T-helper 1 cell (primary cell): ENCODE data around the gene MBNL2.

Experiments used
- DNase-seq, 5 donors: peaks; one replicate each; pipeline ENCODE4 v3.0.0-alpha.2; 2012 to 2020

The MBNL2 gene

DNA sequence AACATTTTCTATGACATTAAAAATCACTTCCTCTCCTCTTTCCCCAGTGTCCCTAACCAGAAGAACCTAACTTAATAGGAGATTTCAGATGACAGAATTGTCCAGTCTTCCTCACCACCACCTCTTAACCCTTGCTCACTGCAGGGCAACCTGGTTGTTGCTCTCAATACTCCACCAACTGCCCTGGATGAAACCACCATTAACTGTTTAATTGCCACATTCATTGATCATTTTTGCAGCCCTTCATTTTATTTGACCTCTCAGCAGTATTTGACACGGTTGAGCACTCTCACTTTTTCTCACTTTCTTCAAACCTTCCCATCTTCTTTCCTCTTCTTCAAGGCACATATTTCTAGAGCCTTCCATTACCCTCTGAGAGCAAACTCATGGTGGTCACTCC lies 84.0 kb downstream of the MBNL2 start:
- no peak for DNase-seq

GRCh38 chr13:97306645-97307044 lies 84.5 kb downstream of the MBNL2 start:
- no peak for DNase-seq

GRCh38 chr13:97307118-97307881 lies 85.2 kb downstream of the MBNL2 start:
- no peak for DNase-seq

DNA sequence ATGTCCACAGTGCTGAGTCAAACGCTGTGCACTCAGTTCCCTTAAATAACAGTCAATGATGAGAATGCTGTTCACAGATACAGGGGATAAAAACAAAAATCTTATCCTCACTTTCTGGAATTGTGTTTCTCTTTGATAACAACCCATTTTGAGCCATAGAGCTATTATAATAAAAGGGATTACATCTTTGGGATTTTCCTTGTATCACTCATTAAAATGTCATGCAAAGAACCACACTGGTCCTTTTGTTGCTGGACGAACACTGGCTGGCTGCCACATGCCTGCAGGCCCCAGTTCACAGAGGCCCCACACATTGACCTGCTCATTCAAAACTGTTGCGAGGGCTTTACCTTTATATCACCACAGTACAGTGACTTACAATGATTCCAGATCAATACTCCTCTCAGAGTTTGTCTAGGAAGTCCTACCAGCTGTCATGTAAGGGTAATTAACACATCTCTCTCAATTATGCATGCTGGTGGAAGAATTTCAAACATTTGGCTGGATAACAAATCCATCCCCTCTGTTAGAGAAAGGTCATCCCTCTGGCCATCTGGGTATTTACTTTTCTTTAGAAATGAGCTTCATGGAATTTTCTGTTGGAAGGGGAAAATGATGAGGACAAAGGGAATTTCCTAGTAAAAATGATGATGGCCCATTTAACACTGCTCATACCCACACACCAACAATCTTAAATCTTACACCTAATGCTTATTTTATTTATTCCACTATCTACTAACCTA lies 85.9 kb downstream of the MBNL2 start:
- DNase-seq, result no peak

DNA sequence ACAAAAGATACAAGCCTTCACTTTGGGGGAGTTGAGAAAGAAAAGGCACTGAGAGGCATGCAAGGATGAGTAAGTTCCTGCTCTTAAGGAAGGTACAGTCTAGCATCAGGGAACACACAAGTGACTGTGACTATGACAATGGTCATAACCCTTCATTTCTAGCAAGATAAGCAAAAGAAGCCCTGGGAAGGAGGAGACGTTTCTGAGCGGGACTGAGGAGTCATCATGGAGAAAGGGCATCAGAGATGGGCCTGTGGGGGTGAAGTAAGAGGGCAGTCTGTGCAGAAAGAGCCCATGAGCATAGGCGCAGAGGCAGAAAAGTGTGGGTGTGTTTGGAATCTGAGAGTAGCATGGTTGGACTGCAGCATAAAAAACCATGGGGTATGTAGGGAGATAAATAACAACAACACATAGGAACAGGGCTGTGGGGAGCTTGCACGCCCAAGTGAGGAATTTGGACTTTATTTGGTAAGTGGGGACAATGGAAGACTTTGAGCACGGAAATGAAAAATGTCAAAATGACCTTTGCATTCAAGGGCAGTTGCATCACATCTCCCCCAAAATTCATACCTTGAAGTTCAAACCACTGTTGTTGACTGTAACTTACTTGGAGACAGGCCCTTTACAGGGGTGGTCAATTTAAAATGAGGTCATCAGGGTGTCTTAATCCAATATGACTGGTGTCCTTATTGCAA lies 86.7 kb downstream of the MBNL2 start:
- DNase-seq, result no peak

DNA sequence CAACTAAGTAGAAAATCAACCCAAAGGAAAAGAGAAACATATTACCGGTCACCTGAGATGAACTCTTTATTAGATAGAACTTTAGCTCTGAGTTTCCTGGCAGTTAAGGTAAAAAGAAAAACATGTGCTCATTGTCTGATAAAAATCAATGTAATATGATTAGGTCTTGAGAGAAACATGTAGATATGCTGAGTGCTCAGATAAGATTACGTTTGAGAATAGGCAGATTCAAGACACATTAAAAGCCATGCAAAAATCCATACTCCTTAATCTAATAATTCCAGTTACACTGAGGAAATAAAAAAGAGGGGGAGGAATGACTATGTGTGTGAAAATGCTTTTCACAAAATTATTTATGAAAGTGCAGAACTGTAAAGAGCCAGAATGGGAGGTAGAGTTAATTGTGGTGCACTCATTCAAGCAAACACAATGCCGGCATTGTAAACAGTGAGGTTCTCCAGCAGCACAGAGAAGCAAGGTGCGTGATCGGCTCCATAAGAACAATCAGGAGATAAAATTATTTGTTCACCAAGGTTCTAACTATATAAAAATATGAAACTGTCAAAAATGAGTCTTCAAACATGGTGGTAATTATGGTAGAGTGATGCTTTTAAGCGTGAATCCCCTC lies 88.8 kb downstream of the MBNL2 start:
- no peak for DNase-seq

DNA sequence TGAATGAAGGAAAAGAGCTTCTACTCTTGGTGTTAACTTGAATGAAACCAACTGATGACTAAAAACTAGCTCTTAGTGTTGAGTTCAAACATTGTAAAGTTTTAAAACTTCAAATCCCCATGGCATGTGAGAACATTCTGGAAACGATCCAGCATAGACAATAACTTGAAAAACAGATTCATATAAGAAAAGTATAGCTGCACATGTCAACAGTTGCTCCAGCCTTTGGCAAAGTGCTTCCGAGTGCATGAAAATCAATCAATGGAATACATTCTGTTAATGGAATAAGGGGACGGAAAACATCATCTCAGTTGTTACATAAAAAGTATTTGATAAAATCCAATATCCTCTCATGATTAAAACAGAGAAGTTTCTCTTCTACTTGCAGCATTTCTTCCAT lies 89.8 kb downstream of the MBNL2 start:
- no peak for DNase-seq

GRCh38 chr13:97313551-97314260 lies 91.6 kb downstream of the MBNL2 start:
- no peak for DNase-seq

- DNase-seq, result no peak
Measured at GRCh38 chr13:97316390-97316789, 94.3 kb downstream of the MBNL2 start.

DNA sequence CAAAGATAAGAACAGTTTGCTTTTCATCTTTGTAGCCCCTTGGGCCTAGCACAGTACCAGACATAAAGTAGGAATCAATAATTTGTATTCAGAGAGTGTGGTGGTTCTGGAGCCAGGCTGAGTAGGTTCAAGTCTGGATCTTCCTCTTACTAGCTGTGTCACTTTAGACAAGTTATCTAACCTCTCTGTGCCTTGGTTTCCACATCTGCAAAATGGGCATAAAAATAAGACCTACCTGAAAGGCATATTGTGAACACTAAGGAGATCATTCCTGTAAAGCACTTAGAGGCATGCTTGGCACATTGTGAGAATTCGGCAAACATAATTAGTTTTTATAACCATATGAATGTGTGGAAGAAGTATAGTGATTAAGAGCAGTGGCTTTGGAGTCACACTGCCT lies 95.8 kb downstream of the MBNL2 start:
- no peak for DNase-seq

- no peak for DNase-seq
Measured at GRCh38 chr13:97318532-97318931, 96.4 kb downstream of the MBNL2 start.

DNA sequence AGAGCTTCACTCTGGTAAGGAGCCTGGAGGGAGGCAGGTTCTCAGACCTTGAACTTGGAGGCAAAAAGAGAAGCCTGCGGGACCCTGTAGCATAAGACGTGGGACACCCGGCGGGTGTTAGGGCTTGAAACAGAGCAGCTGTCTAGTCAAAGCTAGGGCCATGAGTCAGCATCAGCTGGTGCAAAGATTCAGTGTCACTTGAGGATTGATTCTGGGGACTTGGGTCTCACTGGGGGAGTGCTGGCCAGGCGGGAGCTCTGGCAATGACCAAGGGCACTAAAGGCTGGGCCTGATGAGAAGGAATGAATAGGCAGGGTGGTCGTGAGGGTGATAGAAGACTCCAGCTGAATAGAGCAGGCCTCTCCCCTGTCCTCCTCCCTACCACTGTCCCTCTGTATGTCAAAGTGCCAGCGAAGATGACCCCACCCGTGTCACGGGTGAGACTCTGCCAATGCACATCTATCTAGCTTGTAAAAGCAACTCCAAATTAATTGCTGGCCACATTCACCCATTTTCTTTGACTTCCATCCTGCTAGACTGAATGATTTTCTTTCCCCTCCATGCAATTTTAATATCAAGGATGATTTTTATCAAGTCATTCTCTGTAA lies 97.1 kb downstream of the MBNL2 start:
- DNase-seq, result no peak

DNA sequence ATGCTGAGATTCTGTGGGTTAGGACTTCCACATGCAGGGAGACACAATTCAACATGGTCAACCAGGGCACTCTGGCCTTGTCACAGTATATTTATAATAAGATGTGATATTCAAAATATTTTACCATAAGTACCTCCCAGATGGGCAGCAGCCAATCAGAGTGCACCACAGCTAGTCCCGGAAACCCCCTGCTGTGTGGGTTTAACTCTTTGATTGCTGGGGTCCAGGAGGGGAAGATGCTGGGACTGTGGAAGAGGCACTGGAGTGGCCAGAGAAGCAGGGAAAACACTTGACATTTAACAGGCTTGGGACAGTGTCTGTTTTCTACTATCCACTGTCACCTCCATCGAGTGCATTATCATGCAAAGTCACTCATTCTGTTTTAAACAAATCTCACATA lies 99.0 kb downstream of the MBNL2 start:
- no peak for DNase-seq

DNA sequence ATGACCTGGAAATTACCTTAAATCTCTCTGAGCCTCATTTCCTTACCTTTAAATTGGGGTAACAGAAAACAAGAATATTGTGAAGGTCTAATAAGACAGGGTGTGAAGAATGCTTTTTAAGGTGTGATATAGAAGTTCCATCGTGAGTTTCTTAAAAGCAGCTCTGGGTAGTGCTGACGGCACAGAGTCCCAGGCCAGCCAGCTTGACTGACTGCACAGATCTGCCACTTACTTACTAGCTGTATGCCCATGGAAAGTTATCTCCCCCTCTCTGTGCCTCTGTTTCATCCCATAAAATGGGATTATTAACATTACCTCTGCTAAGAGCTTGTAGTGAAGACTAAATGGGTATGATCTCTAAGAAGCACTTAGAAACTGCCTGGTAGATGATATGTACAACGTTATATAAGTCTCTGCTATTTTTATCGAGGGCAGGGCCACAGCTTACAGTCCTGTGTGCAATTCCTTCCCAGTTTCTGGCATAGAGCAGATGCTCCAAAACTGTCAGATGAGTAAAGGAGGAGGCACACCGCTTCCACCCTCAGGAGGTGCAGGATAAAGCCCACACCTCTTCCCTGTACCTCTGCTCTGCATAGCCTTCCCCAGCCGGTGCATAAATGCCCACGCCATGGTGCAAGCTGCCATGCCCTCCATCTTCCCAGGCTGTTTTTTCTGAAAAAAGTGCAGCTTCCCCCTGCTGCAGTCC lies 99.6 kb downstream of the MBNL2 start:
- DNase-seq, result no peak

DNA sequence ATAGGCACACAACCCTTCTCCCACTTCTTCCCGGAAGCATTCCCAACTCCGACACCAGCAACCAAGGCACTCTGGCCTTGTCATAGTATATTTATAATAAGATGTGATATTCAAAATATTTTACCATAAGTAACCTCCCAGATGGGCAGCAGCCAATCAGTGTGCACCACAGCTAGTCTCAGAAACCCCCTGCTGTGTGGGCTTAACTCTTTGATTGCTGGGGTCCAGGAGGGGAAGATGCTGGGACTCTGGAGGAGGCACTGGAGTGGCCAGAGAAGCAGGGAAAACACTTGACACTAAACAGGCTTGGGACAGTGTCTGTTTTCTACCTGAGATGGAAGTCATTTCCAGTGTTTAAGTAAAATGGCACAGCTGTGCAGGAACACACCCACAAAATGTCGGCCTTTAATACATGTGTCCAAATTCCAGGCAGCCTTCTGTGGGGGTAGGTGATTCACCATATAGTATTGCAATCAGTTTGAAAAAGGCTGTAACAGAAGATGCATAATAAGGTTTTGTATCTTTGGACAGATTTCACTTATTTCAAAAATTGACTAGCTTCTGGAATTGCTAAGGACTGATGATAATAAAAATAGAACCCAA lies 100.7 kb downstream of the MBNL2 start:
- DNase-seq, result no peak

DNA sequence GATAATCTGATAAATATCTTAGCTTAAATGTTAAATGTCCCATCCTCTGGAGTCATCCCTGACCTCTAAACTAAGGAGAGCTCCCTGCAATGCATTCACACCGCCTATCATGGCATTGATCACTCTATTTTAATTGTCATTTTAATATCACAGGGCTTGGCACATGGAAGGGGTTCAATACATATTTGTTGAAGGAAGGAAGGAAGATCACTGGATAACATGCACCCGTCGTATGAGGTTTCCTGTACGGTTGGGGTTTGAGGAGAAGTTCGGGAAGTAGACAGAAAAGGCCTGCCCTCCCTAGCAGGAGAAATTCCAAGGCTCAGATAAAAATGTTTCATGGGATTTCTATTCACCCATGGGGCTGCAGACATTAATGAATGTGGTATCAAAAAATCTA lies 102.0 kb downstream of the MBNL2 start:
- DNase-seq, result no peak

- DNase-seq, result no peak
Measured at GRCh38 chr13:97325738-97326137, 103.6 kb downstream of the MBNL2 start.

DNA sequence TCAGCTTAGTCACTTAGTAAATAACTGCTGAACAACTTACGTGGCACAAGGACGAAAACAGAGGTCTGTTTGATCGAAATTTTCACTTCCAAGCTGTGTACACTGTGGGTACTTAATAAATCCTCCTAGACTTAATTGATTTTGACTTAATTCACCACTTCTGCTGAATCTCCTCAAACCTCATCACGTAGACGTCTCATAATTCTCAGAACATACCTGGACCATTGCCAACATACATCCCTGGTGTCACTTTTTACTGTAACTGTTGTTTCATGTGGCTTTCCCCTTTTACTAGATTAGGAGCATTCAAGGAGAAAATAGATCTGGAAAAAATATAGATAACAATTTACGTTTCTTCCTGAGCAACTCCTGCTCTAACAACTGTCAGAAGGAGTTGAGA lies 105.0 kb downstream of the MBNL2 start:
- no peak for DNase-seq

DNA sequence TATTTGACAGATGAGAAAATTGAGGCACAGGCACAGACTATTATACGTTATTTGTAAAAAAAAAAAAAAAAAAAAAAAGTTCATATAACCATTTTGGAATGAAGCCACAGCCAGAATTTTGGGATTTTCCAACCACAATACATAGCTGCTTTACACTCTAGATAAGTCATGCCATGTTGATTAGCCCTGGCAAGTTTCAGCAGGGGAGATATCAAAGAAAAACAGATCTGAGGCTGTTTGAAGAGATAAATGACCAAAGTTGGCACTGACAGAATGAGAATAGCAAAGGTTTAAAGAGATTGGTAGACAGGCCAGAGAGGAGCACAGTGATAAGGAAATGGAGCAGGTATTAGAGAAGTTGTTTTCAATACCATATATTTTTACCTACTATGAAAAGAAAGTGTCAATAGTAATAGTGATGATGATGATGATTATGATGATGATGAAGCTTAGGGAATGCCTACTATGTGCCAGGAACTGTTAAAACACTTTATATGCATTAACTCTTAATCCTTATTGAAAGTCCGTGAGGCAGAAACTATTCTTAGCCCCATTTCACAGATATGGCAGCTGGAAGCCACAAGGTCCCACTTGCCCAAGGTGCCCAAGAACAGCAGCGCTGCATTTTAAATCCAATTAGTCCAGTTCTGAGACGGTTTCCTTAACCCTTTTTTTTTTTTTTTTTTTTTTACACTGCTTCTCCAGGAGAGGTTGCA lies 105.5 kb downstream of the MBNL2 start:
- DNase-seq, result no peak

DNA sequence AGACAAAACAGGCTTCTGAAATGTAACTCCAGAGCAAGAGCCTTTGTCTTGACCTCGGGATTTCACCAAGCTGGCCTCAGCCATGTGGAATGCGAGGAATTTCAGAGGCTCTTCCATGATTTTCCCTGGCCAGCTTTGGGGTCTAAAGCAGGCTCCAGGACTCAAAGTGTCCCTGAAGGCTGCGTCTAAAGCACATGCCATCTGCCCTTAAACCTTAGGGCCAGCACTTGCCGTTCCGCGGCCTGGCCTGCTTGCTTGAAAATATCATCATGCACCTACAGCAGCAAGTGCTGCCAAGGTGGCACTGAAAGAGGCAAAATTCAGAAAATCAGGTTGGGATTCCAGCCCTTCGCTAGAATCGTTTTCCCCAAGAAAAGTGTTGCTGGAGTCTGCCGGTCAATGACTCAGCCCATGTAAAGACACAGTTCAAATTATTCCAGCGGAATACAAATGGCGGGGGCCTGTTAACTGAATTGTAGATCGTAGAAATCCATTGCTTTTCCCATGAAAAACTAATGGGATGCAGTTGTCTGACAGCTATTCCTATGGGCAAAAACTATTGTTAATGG lies 106.2 kb downstream of the MBNL2 start:
- DNase-seq, result no peak
